ENCODE data around the gene TMEM254.
"Not testable (repeated sequence)": the region's sequence is repeated elsewhere in the genome, so short reads cannot be mapped to it uniquely, and the experiment has no call there.

Gene TMEM254

DNA sequence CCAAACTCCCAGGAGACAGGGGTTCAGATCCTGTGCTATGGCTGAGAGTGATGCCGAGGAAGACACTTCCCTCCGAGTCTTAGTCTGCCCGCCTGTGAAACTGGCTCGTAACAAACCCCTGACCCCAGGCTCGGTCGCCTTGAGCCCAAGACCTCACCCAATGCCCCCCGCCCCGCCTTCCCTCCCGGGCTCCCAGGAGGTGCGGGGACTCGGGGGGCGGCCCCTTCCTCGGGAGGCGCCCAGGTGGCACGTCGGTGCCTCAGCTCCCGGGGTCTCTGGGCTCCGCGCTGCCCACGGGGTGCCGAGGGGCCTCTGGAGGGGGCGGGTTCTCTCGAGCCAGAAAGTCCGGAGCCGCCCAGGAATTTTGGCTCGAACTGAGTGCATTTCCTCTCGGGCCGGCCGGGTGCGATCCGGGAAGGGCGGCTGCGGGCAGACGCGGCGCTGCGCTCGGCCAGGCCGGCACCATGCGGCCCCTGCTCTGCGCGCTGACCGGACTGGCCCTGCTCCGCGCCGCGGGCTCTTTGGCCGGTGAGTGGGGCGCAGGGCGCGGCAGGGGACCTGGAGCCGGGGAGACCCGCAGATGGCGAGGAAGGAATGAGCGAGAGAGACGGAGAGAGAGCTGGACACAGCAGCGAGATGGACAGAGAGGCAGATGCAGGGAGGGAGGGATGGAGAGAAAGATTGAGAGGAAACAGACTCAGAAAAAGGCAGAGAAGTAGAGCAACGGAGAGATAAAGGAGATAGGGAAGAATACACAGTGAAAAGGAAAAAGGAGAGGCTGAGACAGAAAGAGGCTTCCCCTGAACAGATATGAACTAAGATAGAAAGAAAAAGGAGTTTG, 54.1 kb downstream of the TMEM254 start, which contains the start of gene PLAC9:
TSS of gene PLAC9 (plus strand) at position 432 of the 841 bp plus-strand sequence. CDS start at position 465, 33 bp downstream.
- H3K4me3 ChIP-seq (ENCODE audit: low read depth, low read length): peak within 1 kb of the TSS; percentile 43

DNA sequence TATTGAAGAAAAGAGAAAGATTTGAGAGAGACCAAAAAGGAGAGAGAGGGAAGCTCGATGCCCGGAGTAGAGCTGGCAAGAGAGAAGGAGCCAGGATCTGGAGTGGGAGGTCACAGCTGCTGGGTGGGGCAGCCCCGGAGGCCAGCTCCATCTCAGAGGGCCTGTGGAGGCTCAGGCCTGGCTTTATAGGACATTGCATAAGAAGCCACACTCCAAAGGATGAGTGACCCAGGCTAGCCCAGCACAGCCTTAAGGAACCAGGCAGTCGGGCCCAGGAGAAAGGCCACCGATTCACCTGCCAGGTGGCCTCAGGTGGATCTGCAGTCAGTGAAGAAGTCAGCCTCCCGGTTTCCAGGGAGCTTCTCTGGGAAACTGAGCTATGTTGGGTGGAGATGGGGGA, 54.7 kb downstream of the TMEM254 start:
- no peak overlapping the region for H3K4me3 ChIP-seq (ENCODE audit: low read depth, low read length)

DNA sequence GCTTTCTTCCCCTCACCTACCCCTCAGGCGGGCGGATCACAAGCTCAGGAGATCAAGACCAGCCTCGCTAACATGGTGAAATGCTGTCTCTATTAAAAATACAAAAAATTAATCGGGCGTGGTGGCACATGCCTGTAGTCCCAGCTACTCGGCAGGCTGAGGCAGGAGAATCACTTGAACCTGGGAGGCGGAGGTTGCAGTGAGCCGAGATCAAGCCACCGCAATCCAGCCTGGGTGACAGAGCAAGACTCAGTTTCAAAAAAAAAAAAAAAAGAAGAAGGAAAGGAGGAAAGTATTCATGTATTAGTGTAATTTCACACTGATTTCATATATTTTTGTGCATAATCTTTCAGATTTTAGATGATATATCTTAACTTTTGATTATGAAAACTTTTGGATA, 55.2 kb downstream of the TMEM254 start:
- H3K4me3 ChIP-seq (ENCODE audit: low read depth, low read length): not testable (repeated sequence)

- no peak overlapping the region for H3K4me3 ChIP-seq (ENCODE audit: low read depth, low read length)
Observed at GRCh38 chr10:80136134-80136571, 57.7 kb downstream of the TMEM254 start.

- H3K4me3 ChIP-seq (ENCODE audit: low read depth, low read length): no peak overlapping the region
Observed at GRCh38 chr10:80137031-80137862, 58.8 kb downstream of the TMEM254 start.

DNA sequence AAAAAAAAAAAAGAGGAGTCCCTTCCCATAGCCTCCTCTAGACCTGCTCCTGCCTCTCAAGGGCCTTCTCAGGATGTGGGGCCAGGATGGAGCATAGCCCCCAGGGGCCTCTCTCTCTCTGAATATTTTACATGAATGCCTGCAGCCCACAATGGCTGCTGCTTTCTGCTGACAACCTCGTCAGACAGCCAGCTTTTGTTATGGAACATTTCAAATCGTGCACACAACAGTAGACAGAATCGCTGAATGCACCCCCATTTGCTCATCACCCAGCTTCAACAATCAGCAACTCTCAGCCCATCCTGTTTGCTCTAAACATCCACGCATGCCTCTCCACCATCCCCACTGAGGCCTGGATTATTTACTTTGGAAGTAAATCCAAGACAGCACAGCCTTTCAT, 59.5 kb downstream of the TMEM254 start:
- H3K4me3 ChIP-seq (ENCODE audit: low read depth, low read length): no peak overlapping the region

GRCh38 chr10:80139265-80139664, 60.8 kb downstream of the TMEM254 start:
- H3K4me3 ChIP-seq (ENCODE audit: low read depth, low read length): no peak overlapping the region

GRCh38 chr10:80140251-80140650, 61.8 kb downstream of the TMEM254 start:
- no peak overlapping the region for H3K4me3 ChIP-seq (ENCODE audit: low read depth, low read length)

DNA sequence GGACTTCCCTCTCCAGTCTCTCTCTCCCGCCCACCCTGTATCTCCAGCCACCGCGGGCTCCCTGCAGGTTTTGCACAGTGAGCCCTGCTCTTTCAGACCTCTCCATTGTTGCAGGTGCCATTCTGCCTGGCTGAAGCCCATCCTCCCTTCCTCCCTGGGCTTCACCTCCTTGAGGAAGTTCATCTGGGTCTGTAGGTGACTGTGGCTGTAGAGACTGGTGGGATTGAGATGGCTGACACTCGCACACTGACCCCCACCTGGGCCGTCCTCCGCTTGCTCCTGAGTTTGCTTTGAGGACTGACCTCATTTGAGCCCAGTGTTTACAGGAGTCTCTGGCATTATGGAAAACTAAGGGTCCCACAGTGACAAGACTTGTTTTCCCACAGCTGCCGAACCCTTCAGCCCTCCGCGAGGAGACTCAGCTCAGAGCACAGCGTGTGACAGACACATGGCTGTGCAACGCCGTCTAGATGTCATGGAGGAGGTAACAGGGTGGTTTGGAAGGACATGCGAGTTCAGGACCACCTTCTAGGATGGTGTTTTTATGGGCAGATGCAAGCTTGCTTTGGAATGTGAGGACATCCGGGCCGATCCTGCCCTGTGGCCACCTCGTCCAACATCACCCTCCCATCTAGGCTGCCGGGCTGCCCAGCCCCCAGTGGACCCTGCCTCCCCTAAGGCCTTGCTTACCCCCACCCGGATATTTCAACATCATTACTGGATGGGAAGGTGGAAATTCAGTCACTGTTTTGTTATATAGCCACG, 63.4 kb downstream of the TMEM254 start:
- H3K4me3 ChIP-seq (ENCODE audit: low read depth, low read length): no peak overlapping the region

Measured in iPS-11a (cell line).